ENCODE results near the gene SDHB. TPM values are rescaled to one million over a fixed set of nuclear protein-coding genes. Genes with fewer than 3 reads are reported as not detected.

The SDHB gene
- total and polyA plus RNA-seq, 2 of the 8 experiments (the other 6 are each of a cell fraction or from before 2014, with no cell fraction given), result 84.0 to 98.7 TPM

DNA sequence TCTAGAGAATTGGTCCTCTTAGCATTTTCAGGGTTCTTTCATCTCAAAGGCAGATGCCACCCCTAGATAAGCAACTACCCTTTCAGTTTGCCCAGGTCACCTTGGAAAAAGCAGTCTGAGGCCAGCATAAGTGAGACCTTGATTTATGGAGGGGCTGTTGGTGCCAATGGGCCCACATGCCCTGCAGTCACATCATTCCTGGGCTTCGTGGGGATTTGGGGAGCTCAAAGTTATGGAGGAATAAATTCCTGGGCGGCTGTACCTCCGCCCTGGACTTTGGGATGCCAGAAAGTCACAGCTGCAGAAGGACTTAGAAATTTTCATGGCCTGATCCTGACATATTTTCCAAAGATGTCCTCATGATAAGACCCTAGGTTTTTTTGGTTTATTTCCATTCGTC is 2.7 kb upstream of the SDHB start:
- POLR2A ChIA-PET (ENCODE audit: partially characterized antibody), result interaction anchor here (0.6 kb wide), 1 partner anchor 442 kb away, joined by 3 read pairs; no protein-coding TSS in a partner anchor
- Histone ChIP-seq H3K14ac (ENCODE audit: insufficient read length) (no peak overlapping the region), H2AFZ (ENCODE audit: low read length) (no peak overlapping the region), H3K23me2 (ENCODE audit: low read depth, low read length) (peaks cover 5% of the 10 kb centered on the region), H4K5ac (ENCODE audit: insufficient read length, low read depth, low read length) (no peak overlapping the region), H3K56ac (replicated peaks; ENCODE audit: insufficient read length, low read depth, low read length) (no peak overlapping the region), H3K27ac (ENCODE audit: low read depth, low read length) (no peak overlapping the region), H3K4me1 (replicated peaks in 1 of 4; ENCODE audit: control insufficient read depth in 3 of 4, insufficient read depth in 4 of 4, low read length in 3 of 4) (peaks cover 4 to 13% (median 7%) of the 10 kb centered on the region in 4 experiments; a peak in 5 of 7 replicates), H3K79me2 (ENCODE audit: control insufficient read depth in 1 of 2, insufficient read depth in 2 of 2, low read length in 2 of 2) (peaks cover 10 to 16% of the 10 kb centered on the region in 2 experiments), H4K8ac (ENCODE audit: extremely low read depth, insufficient read depth, low read length) (no peak overlapping the region), H3K9ac (replicated peaks in 1 of 4; ENCODE audit: extremely low read depth in 1 of 4, low read depth in 3 of 4, low read length in 3 of 4) (no peak overlapping the region), H2BK20ac (ENCODE audit: low read length) (no peak overlapping the region), H4K20me1 (replicated peaks in 1 of 2; ENCODE audit: control insufficient read depth in 1 of 2, insufficient read depth in 2 of 2, low read length in 2 of 2) (no peaks in the 10 kb centered on the region), H2BK12ac (ENCODE audit: low read depth, low read length) (no peak overlapping the region), H2BK15ac (ENCODE audit: low read length) (no peak overlapping the region), H3K79me1 (ENCODE audit: low read depth, low read length) (0 out of 2 replicates have a peak, but pooled peaks cover 2% of the 10 kb centered on the region), H3K36me3 (ENCODE audit: control insufficient read depth in 2 of 4, insufficient read depth in 4 of 4, low read length in 3 of 4) (no peaks in the 10 kb centered on the region), H3K4me2 (ENCODE audit: insufficient read depth in 1 of 2, low read depth in 2 of 2, low read length in 2 of 2) (no peak overlapping the region), H2BK5ac (ENCODE audit: low read depth, low read length) (no peak overlapping the region), H3K18ac (ENCODE audit: extremely low read depth, low read length) (no peak overlapping the region), H3K4ac (replicated peaks; ENCODE audit: insufficient read length, low read depth, low read length) (no peak overlapping the region), H2BK120ac (replicated peaks; ENCODE audit: low read depth, low read length) (no peak overlapping the region), H3K23ac (ENCODE audit: insufficient read length) (no peak overlapping the region), H2AK5ac (ENCODE audit: low read depth, low read length) (no peak overlapping the region), H3K27me3 (replicated peaks in 1 of 4; ENCODE audit: control insufficient read depth in 3 of 4, extremely low read depth in 1 of 4, insufficient read depth in 3 of 4, low read length in 3 of 4) (no peaks in the 10 kb centered on the region), H3K4me3 (ENCODE audit: extremely low read depth in 1 of 4, insufficient read depth in 2 of 4, low read depth in 3 of 4, low read length in 4 of 4) (no peak overlapping the region), H4K91ac (replicated peaks; ENCODE audit: insufficient read length, low read length) (no peak overlapping the region), H3K9me3 (ENCODE audit: insufficient read depth in 2 of 2, low read depth in 1 of 2, low read length in 1 of 2) (no peaks in the 10 kb centered on the region)
- DNase-seq (ENCODE audit: low read depth in 1 of 2, low spot score in 2 of 2) (no peak), FAIRE-seq (no peak)
- TF ChIP-seq KDM5A (IDR thresholded peaks at IDR 0.05; ENCODE audit: low read length), result no peak
- TF ChIP-seq E2F6 (IDR thresholded peaks at IDR 0.05), result no peak
- CTCF ChIA-PET (ENCODE audit: partially characterized antibody), result interaction anchor here (1.9 kb wide), 1 partner anchor 65 kb away, joined by 6 read pairs; no protein-coding TSS in a partner anchor
- WGBS, 2 experiments (ENCODE audit: extremely low coverage in 1 of 2, insufficient coverage in 1 of 2, insufficient read length in 1 of 2, insufficient replicate concordance in 2 of 2, low coverage in 1 of 2, low lambda C conversion rate in 2 of 2, missing lambda C conversion rate in 1 of 2), result 86% methylated on average over 4 of the region's 4 CpGs; no CpG with 5 or more reads in 1 of the 2 experiments
